GM18508 (cell line): ENCODE data around the gene FAAH.
"Not testable (repeated sequence)": the region's sequence is repeated elsewhere in the genome, so short reads cannot be mapped to it uniquely, and the experiment has no call there.

Source experiments
- ATAC-seq: cut with Tn5 transposase; IDR thresholded peaks from one replicate; pipeline ENCODE4 v1.9.1; 2021; ENCODE audit warnings: moderate number of reproducible peaks; ENCODE audit not compliant: insufficient read depth, unreplicated experiment

Gene FAAH

GRCh38 chr1:46394108-46394871 is at the start of gene FAAH:
Gene FAAH, plus strand, starts transcription at chr1:46394317. Its CDS starts 32 bp downstream, at chr1:46394349.
- ATAC-seq: no peak

GRCh38 chr1:46344481-46344880 is 49.6 kb upstream of the FAAH start:
- no peak for ATAC-seq

GRCh38 chr1:46345281-46345680 is 48.8 kb upstream of the FAAH start:
- ATAC-seq: no peak

DNA sequence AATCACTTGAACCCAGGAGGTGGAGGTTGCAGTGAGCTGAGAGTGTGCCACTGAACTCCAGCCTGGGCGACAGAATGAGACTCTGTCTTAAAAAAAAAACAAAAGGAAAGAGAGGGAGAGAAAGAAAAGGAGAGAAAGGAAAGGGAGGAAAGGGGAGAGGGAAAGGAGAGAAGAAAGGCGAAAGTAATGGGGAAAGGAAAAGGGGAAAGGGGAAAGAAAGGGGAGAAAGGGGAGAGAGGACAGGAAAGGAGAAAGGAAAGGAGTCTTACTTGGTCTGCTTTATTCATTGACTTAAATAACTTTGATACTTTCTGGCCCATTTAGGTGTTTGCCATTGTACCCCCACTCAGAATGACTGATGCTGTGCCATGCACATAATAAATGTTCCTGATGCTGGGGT is 41.8 kb upstream of the FAAH start:
- no peak for ATAC-seq

- not testable (repeated sequence) for ATAC-seq
These were observed 38.2 kb upstream of the FAAH start for GRCh38 chr1:46355920-46356319.

GRCh38 chr1:46362158-46362557 is 32.0 kb upstream of the FAAH start:
- no peak for ATAC-seq

DNA sequence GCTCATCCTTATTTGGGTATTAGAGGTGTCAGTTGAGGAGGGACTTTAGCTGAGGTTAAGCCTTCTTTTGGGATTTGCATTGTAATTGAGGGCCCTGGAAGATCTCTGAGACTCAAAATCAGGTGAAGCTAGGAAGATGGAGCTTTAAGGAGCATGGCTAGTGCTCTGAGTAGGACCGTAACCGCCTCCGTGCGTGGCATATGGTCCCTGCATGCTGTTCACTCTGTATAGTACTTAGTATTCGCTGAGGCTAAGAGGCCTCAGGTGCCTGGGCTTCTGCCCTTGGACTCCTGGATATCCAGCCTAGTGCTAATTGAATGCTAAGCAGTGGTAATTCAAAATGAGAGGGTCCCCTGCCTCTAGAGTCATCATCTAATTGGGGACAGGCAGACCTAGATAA is 31.0 kb upstream of the FAAH start:
- ATAC-seq: no peak

DNA sequence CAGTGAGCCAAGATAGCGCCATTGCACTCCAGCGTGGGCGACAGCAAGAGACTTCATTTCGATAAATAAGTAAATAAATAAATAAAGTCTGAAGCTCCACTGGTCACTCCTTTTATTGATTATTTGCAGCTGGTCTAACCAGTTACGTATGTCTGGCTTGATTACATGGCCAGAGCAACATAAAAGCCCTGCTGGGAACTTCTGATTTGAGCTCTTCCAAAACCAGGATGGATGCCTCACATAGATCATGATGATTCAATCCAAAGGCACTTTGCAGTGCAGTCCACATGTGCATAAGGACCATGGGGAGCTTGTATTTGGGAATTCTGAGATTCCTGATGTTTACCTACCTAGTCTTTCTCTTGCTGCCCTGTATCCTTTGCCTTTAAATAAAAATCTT is 29.5 kb upstream of the FAAH start:
- no peak for ATAC-seq

DNA sequence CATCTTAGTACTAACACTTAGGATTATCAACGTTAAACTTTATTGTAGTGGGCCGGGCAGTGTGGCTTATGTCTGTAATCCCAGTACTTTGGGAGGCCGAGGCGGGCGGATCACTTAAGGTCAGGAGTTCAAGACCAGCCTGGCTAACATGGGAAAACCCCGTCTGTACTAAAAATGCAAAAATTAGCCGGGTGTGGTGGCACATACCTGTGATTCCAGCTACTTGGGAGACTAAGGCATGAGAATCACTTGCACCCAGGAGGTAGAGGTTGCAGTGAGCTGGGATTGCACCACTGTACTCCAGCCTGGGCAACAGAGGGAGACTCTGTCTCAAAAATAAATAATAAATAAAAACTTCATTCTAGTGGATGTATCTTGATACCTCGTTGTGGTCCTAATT is 28.3 kb upstream of the FAAH start:
- ATAC-seq: not testable (repeated sequence)

- no peak for ATAC-seq
These were observed 27.0 kb upstream of the FAAH start for GRCh38 chr1:46367072-46367471.

DNA sequence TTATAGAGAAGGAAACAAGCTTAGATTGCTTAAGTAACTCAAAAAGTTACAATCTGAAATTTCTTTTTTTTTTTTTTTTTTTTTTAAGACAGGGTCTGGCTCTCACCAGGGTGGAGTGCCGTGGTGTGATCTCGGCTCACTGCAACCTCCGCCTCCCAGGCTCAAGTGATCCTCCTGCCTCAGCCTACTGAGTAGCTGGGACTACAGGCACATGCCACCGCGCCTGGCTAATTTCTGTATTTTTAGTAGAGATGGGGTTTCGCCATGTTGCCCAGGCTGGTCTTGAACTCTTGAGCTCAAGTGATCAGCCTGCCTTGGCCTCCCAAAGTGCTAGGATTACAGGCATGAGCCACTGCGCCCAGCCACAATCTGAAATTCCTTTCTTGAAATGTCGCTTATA is 26.4 kb upstream of the FAAH start:
- not testable (repeated sequence) for ATAC-seq

DNA sequence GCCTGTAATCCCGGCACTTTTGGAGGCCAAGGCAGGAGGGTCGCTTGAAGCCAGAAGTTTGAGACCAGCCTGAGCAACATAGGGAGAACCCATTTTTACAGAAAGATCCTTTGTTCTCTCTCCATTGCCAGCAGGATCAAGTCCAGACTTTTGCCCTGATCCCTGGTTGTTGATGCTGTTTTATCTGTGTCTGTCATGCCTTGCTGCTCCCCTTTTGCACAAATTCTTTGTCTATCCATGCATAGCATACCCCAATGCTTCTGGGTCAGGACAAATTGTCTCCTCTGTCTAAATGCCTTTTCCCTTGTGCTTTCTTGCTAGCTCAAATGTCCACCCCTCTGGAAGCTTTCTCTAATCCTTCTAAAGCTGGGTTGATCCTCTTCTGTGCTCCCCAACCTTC is 25.3 kb upstream of the FAAH start:
- ATAC-seq: no peak

- no peak for ATAC-seq
These were observed 24.4 kb upstream of the FAAH start for GRCh38 chr1:46369542-46370213.

- no peak for ATAC-seq
These were observed 23.9 kb upstream of the FAAH start for GRCh38 chr1:46370214-46370633.

DNA sequence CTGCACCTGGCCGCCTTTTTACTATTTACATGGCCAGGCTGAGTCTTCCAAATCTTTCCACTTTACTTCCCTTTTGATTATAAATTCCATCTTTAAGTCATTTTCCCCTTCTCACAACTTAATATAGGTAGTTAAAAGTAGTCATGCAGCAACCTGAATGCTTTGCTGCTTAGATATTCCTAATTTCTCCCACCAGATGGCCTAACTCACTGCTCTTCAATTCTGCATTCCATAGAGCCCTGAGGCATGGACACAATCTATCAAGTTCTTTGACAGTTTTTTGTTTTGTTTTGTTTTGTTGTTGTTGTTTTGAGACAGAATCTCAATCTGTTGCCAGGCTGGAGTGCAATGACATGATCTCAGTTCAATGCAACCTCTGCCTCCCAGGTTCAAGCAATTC is 21.7 kb upstream of the FAAH start:
- no peak for ATAC-seq

DNA sequence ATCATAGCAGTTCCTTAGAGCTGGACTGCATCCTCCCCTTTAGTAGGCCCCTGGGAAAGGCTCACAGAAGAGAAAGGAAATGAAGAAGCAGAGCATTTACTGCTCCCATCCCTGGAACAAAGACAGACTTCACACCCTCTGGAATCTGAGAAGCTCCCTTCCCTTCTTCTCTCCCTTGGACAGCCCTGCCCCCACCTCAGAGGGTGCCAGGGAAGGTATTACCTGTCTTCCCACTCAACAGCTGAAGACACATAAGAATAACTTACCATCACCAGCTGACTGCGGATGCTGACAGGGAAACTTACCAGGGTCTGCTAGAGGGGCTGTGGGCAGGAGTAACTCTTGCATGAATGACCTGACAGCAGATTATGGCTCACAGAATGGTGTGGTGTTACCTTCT is 14.1 kb upstream of the FAAH start:
- no peak for ATAC-seq

- ATAC-seq: no peak
These were observed 13.6 kb upstream of the FAAH start for GRCh38 chr1:46380508-46380907.

DNA sequence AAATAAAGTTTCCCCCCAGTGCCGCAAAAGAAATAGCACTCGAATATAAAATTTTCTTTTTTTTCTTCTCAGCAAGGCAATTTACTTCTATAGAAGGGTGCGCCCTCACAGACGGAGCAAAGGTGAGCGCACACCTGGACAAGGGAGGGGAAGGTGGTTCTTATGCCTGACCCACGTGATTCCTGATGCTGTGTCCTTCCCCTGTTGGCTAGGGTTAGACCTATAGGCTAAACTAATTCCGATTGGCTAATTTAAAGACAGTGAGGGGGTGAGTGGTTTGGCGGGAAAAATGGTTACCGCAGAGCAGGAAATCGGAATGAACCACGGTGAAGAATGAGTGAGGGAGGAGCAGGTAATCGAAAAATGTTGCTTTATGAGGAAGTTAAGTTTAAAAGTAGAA is 607 bp upstream of the FAAH start:
- no peak for ATAC-seq

DNA sequence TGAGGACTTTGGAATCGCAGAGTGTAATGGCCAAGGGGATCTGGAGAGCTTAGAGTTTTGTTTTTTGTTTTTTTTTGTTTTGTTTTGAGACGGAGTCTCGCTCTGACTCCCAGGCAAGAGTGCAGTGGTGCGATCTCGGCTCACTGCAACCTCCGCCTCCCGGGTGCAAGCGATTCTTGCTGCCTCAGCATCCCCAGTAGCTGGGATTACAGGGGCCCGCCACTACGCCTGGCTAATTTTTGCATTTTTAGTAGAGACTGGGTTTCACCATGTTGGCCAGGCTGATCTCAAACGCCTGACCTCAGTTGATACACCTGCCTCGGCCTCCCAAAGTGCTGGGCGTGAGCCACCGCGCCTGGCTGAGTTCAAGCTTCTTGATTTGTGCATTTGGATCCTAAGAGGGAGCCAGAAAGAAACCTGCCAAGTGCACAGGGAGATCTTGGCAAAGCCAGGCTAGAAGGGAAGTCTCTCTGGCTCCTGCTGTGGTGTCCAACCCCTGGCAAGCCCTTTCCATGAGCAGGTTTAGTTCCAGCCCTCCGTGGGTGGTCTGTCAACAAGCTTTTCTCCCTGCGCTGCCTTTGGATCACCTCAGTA is 852 bp downstream of the FAAH start:
- no peak for ATAC-seq

- ATAC-seq: no peak
These were observed 2.6 kb downstream of the FAAH start for GRCh38 chr1:46396441-46397398.
